Measurements from ENCODE around the gene VRK1. TPM values are rescaled to one million over a fixed set of nuclear protein-coding genes. Genes with fewer than 3 reads are reported as not detected.

The VRK1 gene
- total and polyA plus RNA-seq, 2 of the 4 experiments (the other 2 are of a cell fraction): 14.2 to 19.9 TPM

GRCh38 chr14:96751505-96751904 is 45.7 kb upstream of the VRK1 start:
- no peak overlapping the region for H2BK120ac ChIP-seq (ENCODE audit: low read depth, low read length)
- H3K23ac ChIP-seq (ENCODE audit: low read depth, low read length): no peak overlapping the region
- no peak overlapping the region for H2AK5ac ChIP-seq (ENCODE audit: low read depth, low read length)
- no peak overlapping the region for H3K4ac ChIP-seq (ENCODE audit: low read depth, low read length)
- no peak overlapping the region for H2BK5ac ChIP-seq (ENCODE audit: low read depth, low read length, poor library complexity, severe bottlenecking)
- TF ChIP-seq SMC3 (IDR thresholded peaks at IDR 0.05; ENCODE audit: low read depth, low read length): no peak
- no peak for TF ChIP-seq RFX5 (IDR thresholded peaks at IDR 0.05; ENCODE audit: low read depth, low read length)
- TF ChIP-seq MAFK (IDR thresholded peaks at IDR 0.05; ENCODE audit: low read depth, low read length): no peak
- TF ChIP-seq USF2 (IDR thresholded peaks at IDR 0.05; ENCODE audit: low read depth, low read length): no peak
- TF ChIP-seq RAD21 (IDR thresholded peaks at IDR 0.05; ENCODE audit: low read length): no peak
- no peak for TF ChIP-seq POLR2A (IDR thresholded peaks at IDR 0.05; ENCODE audit: low read depth, low read length)
- TF ChIP-seq CHD1 (IDR thresholded peaks at IDR 0.05; ENCODE audit: low read depth, low read length): no peak
- TF ChIP-seq BHLHE40 (IDR thresholded peaks at IDR 0.05; ENCODE audit: low read depth, low read length): no peak
- TF ChIP-seq MXI1 (IDR thresholded peaks at IDR 0.05; ENCODE audit: borderline replicate concordance, low read depth, low read length): no peak
- TF ChIP-seq NFE2L2 (IDR thresholded peaks at IDR 0.05; ENCODE audit: low read depth, low read length): no peak
- TF ChIP-seq ELK1 (IDR thresholded peaks at IDR 0.05; ENCODE audit: borderline replicate concordance, low read depth, low read length): no peak
- no peak for TF ChIP-seq RCOR1 (IDR thresholded peaks at IDR 0.05; ENCODE audit: insufficient replicate concordance, low read length)
- no peaks in the 10 kb centered on the region for H3K79me1 ChIP-seq (ENCODE audit: low read depth in 1 of 2, low read length in 2 of 2)
- H3K4me2 ChIP-seq (ENCODE audit: low read depth, low read length): no peak overlapping the region
- no peak overlapping the region for H2AK9ac ChIP-seq (replicated peaks; ENCODE audit: low read depth, low read length, poor library complexity)
- H3K9ac ChIP-seq (ENCODE audit: low read depth, low read length): no peak overlapping the region
- dilution Hi-C loops (cut with HindIII; ENCODE audit: low sequenced_read_pairs, unreplicated experiment): no loop called here
- DNase-seq (no peak), ATAC-seq (ENCODE audit: low read depth) (no peak)
- H3K4me3 ChIP-seq (ENCODE audit: insufficient read depth, low read depth, low read length): no peak overlapping the region
- no CpG with 5 or more reads among the region's 3 CpGs for WGBS, 2 experiments (ENCODE audit: extremely low coverage in 2 of 2, insufficient read length in 1 of 2)
- H3K27ac ChIP-seq (ENCODE audit: insufficient read depth, low read length): no peak overlapping the region
- H4K8ac ChIP-seq (ENCODE audit: low read depth in 2 of 2, low read length in 2 of 2): no peak overlapping the region
- no peaks in the 10 kb centered on the region for H3K9me3 ChIP-seq (ENCODE audit: control insufficient read depth, insufficient read depth, low read length)
- H2BK15ac ChIP-seq (ENCODE audit: low read depth, low read length): no peak overlapping the region
- peaks cover 4% of the 10 kb centered on the region for H3K27me3 ChIP-seq (ENCODE audit: control insufficient read depth, insufficient read depth, low read length)
- no peak overlapping the region for H4K91ac ChIP-seq (ENCODE audit: insufficient read depth, low read depth, low read length)
- no peaks in the 10 kb centered on the region for H3K9me1 ChIP-seq (ENCODE audit: insufficient read depth, low read length)
- no peak overlapping the region for H2AFZ ChIP-seq (replicated peaks; ENCODE audit: low read length, poor library complexity)
- H3K56ac ChIP-seq (ENCODE audit: extremely low read depth, insufficient read depth, low read length): no peak overlapping the region
- no peak overlapping the region for H2BK20ac ChIP-seq (ENCODE audit: low read depth, low read length)
- H4K5ac ChIP-seq (ENCODE audit: low read depth, low read length): no peak overlapping the region
- H3K18ac ChIP-seq (ENCODE audit: low read depth, low read length): no peak overlapping the region
- BruUV-seq (replicated peaks): no TSS peak
- H3K14ac ChIP-seq (replicated peaks; ENCODE audit: low read depth, low read length): no peak overlapping the region
- intact Hi-C loops (cut with micrococcal nuclease): no loop called here
- CTCF ChIA-PET: interaction anchor here (0.9 kb wide), 1 partner anchor 10 kb away, joined by 3 read pairs; no protein-coding TSS in a partner anchor
- H4K20me1 ChIP-seq (ENCODE audit: insufficient read depth, low read length): no peaks in the 10 kb centered on the region
- no peaks in the 10 kb centered on the region for H3K4me1 ChIP-seq (ENCODE audit: control insufficient read depth, insufficient read depth, low read length)
- no peaks in the 10 kb centered on the region for H3K36me3 ChIP-seq (ENCODE audit: control insufficient read depth, insufficient read depth, low read length)
- POLR2A ChIA-PET (ENCODE audit: unreplicated experiment): no interaction called here
- in situ Hi-C loops (cut with MboI; ENCODE audit: low sequenced_read_pairs): no loop called here
